ENCODE results near the gene CEACAM18. TPM values are rescaled to one million over a fixed set of nuclear protein-coding genes. Genes with fewer than 3 reads are reported as not detected.

CEACAM18 gene
- not detected for polyA plus RNA-seq (2012; ENCODE audit: insufficient read length, low read depth)

GRCh38 chr19:51478381-51479234 is at the start of gene CEACAM18:
Gene CEACAM18 (plus strand): TSS chr19:51478539.
- TF ChIP-seq FOXP2 (optimal IDR thresholded peaks at IDR 0.05; ENCODE audit: borderline replicate concordance, extremely low read depth, extremely low read length, insufficient read depth), result no peak
- no peak for TF ChIP-seq REST (IDR thresholded peaks at IDR 0.05; ENCODE audit: insufficient read depth in 1 of 2, low read depth in 2 of 2, low read length in 2 of 2)
- TF ChIP-seq POLR2AphosphoS5 (IDR thresholded peaks at IDR 0.05; ENCODE audit: low read depth, low read length), result no peak
- TF ChIP-seq SIN3A (IDR thresholded peaks at IDR 0.05; ENCODE audit: borderline replicate concordance, insufficient read depth, low read length), result no peak

- no peak for TF ChIP-seq POLR2AphosphoS5 (IDR thresholded peaks at IDR 0.05; ENCODE audit: low read depth, low read length)
- TF ChIP-seq FOXP2 (optimal IDR thresholded peaks at IDR 0.05; ENCODE audit: borderline replicate concordance, extremely low read depth, extremely low read length, insufficient read depth), result no peak
- no peak for TF ChIP-seq REST (IDR thresholded peaks at IDR 0.05; ENCODE audit: insufficient read depth in 1 of 2, low read depth in 2 of 2, low read length in 2 of 2)
- no peak for TF ChIP-seq SIN3A (IDR thresholded peaks at IDR 0.05; ENCODE audit: borderline replicate concordance, insufficient read depth, low read length)
- no peak for TF ChIP-seq TAF1 (IDR thresholded peaks at IDR 0.05; ENCODE audit: borderline replicate concordance, insufficient read depth, low read length)
Observed at GRCh38 chr19:51430221-51430620, 48.1 kb upstream of the CEACAM18 start.

- TF ChIP-seq SIN3A (IDR thresholded peaks at IDR 0.05; ENCODE audit: borderline replicate concordance, insufficient read depth, low read length), result no peak
- TF ChIP-seq TAF1 (IDR thresholded peaks at IDR 0.05; ENCODE audit: borderline replicate concordance, insufficient read depth, low read length), result no peak
- no peak for TF ChIP-seq FOXP2 (optimal IDR thresholded peaks at IDR 0.05; ENCODE audit: borderline replicate concordance, extremely low read depth, extremely low read length, insufficient read depth)
- no peak for TF ChIP-seq REST (IDR thresholded peaks at IDR 0.05; ENCODE audit: insufficient read depth in 1 of 2, low read depth in 2 of 2, low read length in 2 of 2)
- no peak for TF ChIP-seq POLR2AphosphoS5 (IDR thresholded peaks at IDR 0.05; ENCODE audit: low read depth, low read length)
Observed at GRCh38 chr19:51431124-51431523, 47.2 kb upstream of the CEACAM18 start.

- TF ChIP-seq TAF1 (IDR thresholded peaks at IDR 0.05; ENCODE audit: borderline replicate concordance, insufficient read depth, low read length) (no peak), SIN3A (IDR thresholded peaks at IDR 0.05; ENCODE audit: borderline replicate concordance, insufficient read depth, low read length) (no peak), REST (IDR thresholded peaks at IDR 0.05; ENCODE audit: insufficient read depth in 1 of 2, low read depth in 2 of 2, low read length in 2 of 2) (no peak), FOXP2 (optimal IDR thresholded peaks at IDR 0.05; ENCODE audit: borderline replicate concordance, extremely low read depth, extremely low read length, insufficient read depth) (no peak), POLR2AphosphoS5 (IDR thresholded peaks at IDR 0.05; ENCODE audit: low read depth, low read length) (no peak)
Observed at GRCh38 chr19:51433043-51433442, 45.3 kb upstream of the CEACAM18 start.
